GM23248 (cell line): ENCODE measurements around the gene CIRBP. TPM values are rescaled to one million over a fixed set of nuclear protein-coding genes. Genes with fewer than 3 reads are reported as not detected.

Experiments
- DNase-seq: peaks from one replicate; pipeline ENCODE4 v3.0.0-alpha.2; 2015
- H2AFZ ChIP-seq: fragments of 200-600 bp; sonication (generic); 2 replicates; pipeline ENCODE4 v1.6.1; 2016; ENCODE audit warnings: antibody characterized with exemption
- H3F3A ChIP-seq: fragments of 200-600 bp; sonication (generic); 2 replicates; pipeline ENCODE4 v1.6.1; 2016; ENCODE audit warnings: mild to moderate bottlenecking, antibody characterized with exemption, mixed run types; ENCODE audit not compliant: insufficient read depth
- H3K27ac ChIP-seq: fragments of 200-600 bp; sonication (generic); 2 replicates; pipeline ENCODE4 v1.5.1; 2016; ENCODE audit warnings: mild to moderate bottlenecking
- H3K27me3 ChIP-seq: fragments of 200-600 bp; sonication (generic); replicated peaks from 2 replicates; pipeline ENCODE4 v1.6.1; 2016; ENCODE audit warnings: mild to moderate bottlenecking; ENCODE audit not compliant: insufficient read depth
- H3K36me3 ChIP-seq: fragments of 200-600 bp; sonication (generic); 2 replicates; pipeline ENCODE4 v1.6.1; 2016; ENCODE audit warnings: low read depth, mild to moderate bottlenecking
- H3K4me1 ChIP-seq: fragments of 200-600 bp; sonication (generic); 2 replicates; pipeline ENCODE4 v1.6.1; 2016; ENCODE audit warnings: mild to moderate bottlenecking; ENCODE audit not compliant: insufficient read depth
- H3K4me2 ChIP-seq: fragments of 200-600 bp; sonication (generic); one replicate; pipeline ENCODE4 v1.6.1; 2016; ENCODE audit warnings: mild to moderate bottlenecking; ENCODE audit not compliant: unreplicated experiment
- H3K4me3 ChIP-seq: fragments of 200-600 bp; sonication (generic); 2 replicates; pipeline ENCODE4 v1.5.1; 2016; ENCODE audit warnings: mild to moderate bottlenecking
- H3K79me2 ChIP-seq: fragments of 200-600 bp; sonication (generic); 2 replicates; pipeline ENCODE4 v1.6.1; 2016; ENCODE audit warnings: mild to moderate bottlenecking; ENCODE audit not compliant: insufficient read depth
- H3K9ac ChIP-seq: fragments of 200-600 bp; sonication (generic); 2 replicates; pipeline ENCODE4 v1.6.1; 2016; ENCODE audit warnings: mild to moderate bottlenecking
- H3K9me2 ChIP-seq: fragments of 200-600 bp; sonication (generic); 2 replicates; pipeline ENCODE4 v1.6.1; 2016; ENCODE audit warnings: mixed run types, mild to moderate bottlenecking, moderate library complexity; ENCODE audit not compliant: insufficient read depth
- H3K9me3 ChIP-seq: fragments of 200-600 bp; sonication (generic); one replicate; pipeline ENCODE4 v1.6.1; 2017; ENCODE audit warnings: low read depth
- H4K20me1 ChIP-seq: fragments of 200-600 bp; sonication (generic); 2 replicates; pipeline ENCODE4 v1.6.0; 2016; ENCODE audit not compliant: insufficient read depth
- EZH2 ChIP-seq: fragments of 200-600 bp; sonication (generic); IDR thresholded peaks from 2 replicates; pipeline ENCODE4 v1.6.1; 2018; ENCODE audit warnings: antibody characterized with exemption, mild to moderate bottlenecking; ENCODE audit not compliant: insufficient read depth, poor library complexity, severe bottlenecking
- EZH2phosphoT487 ChIP-seq: fragments of 200-600 bp; sonication (generic); IDR thresholded peaks from 2 replicates; pipeline ENCODE4 v1.6.1; 2018; ENCODE audit warnings: antibody characterized with exemption, moderate library complexity, mild to moderate bottlenecking, low read depth; ENCODE audit not compliant: insufficient read depth
- WGBS, 2 experiments: methylation state at CpG; one replicate each; pipeline ENCODE4 v1.1.6; 2015 to 2017; ENCODE audit warnings: low lambda C conversion rate in 2 of 2, low coverage in 1 of 2; ENCODE audit errors: missing lambda C conversion rate in 2 of 2; 5-methylcytosine and 5-hydroxymethylcytosine counted together
- in situ Hi-C: fragments of 300-500 bp; cut with MboI; formaldehyde crosslinking; loops from 2 replicates; pipeline ENCODE4 v1.15.0; 2020
- polyA plus RNA-seq: library from polyadenylated mRNA; unstranded; fragments of >200 nt; fragmentation: Nextera tagmentation; extraction: Ambion mirVana; gene quantifications from 2 replicates; pipeline ENCODE4 v1.2.1, GENCODE V29; 2016
- total RNA-seq: library from RNA; depleted of rRNA; stranded (reverse); fragments of >200 nt; shearing (Covaris generic); gene quantifications from 2 replicates; pipeline ENCODE4 v1.2.3, GENCODE V29; 2014

CIRBP gene
- total and polyA plus RNA-seq, 2 experiments from 2014 or later = 185 to 392 TPM

GRCh38 chr19:1227304-1228054, 41.7 kb upstream of the CIRBP start:
- no peak for DNase-seq
- H4K20me1 ChIP-seq = no peaks in the 10 kb centered on the region
- 0 out of 2 replicates have a peak, but pooled peaks cover 3% of the 10 kb centered on the region for H3K36me3 ChIP-seq
- no peak overlapping the region for H3K9ac ChIP-seq
- no peak overlapping the region for H3K27ac ChIP-seq
- 0 out of 2 replicates have a peak, but pooled peaks cover under 1% of the 10 kb centered on the region for H3F3A ChIP-seq
- no peaks in the 10 kb centered on the region for H3K27me3 ChIP-seq
- no peaks in the 10 kb centered on the region for H3K9me2 ChIP-seq
- no peak overlapping the region for H3K4me3 ChIP-seq
- no peak overlapping the region for H3K4me2 ChIP-seq
- no peaks in the 10 kb centered on the region for H3K9me3 ChIP-seq
- H2AFZ ChIP-seq = no peak overlapping the region
- 89 to 93% methylated on average over 54 of the region's 56 CpGs for WGBS, 2 experiments
- H3K79me2 ChIP-seq = no peaks in the 10 kb centered on the region
- in situ Hi-C loops = no loop called here
- TF ChIP-seq EZH2 = no peak
- no peak for TF ChIP-seq EZH2phosphoT487
- no peaks in the 10 kb centered on the region for H3K4me1 ChIP-seq

GRCh38 chr19:1228161-1228957, 40.8 kb upstream of the CIRBP start:
- WGBS, 2 experiments = 97 to 98% methylated on average over 35 to 100 of the region's 100 CpGs
- no peaks in the 10 kb centered on the region for H3K27me3 ChIP-seq
- in situ Hi-C loops = no loop called here

GRCh38 chr19:1229056-1229923, 39.8 kb upstream of the CIRBP start:
- 96 to 99% methylated on average over 48 to 158 of the region's 158 CpGs for WGBS, 2 experiments
- Histone ChIP-seq H3K4me1 (no peaks in the 10 kb centered on the region), H2AFZ (no peak overlapping the region), H3K4me3 (no peak overlapping the region), H3K9me2 (no peaks in the 10 kb centered on the region), H3K4me2 (no peak overlapping the region), H3K79me2 (no peaks in the 10 kb centered on the region), H3K9me3 (no peaks in the 10 kb centered on the region), H3K27ac (no peak overlapping the region), H3K9ac (no peak overlapping the region), H3K27me3 (no peaks in the 10 kb centered on the region), H4K20me1 (no peaks in the 10 kb centered on the region), H3F3A (0 out of 2 replicates have a peak, but pooled peaks cover 5% of the 10 kb centered on the region), H3K36me3 (0 out of 2 replicates have a peak, but pooled peaks cover 3% of the 10 kb centered on the region)
- in situ Hi-C loops = no loop called here
- DNase-seq = no peak
- TF ChIP-seq EZH2phosphoT487 (no peak), EZH2 (no peak)

More at GRCh38 chr19:1228161-1228957, 40.8 kb upstream of the CIRBP start:
- Histone ChIP-seq H2AFZ (no peak overlapping the region), H3F3A (0 out of 2 replicates have a peak, but pooled peaks cover 5% of the 10 kb centered on the region), H3K9me2 (no peaks in the 10 kb centered on the region), H4K20me1 (no peaks in the 10 kb centered on the region), H3K4me2 (no peak overlapping the region), H3K9ac (no peak overlapping the region), H3K9me3 (no peaks in the 10 kb centered on the region), H3K27ac (no peak overlapping the region), H3K79me2 (no peaks in the 10 kb centered on the region), H3K36me3 (0 out of 2 replicates have a peak, but pooled peaks cover 3% of the 10 kb centered on the region), H3K4me3 (no peak overlapping the region), H3K4me1 (no peaks in the 10 kb centered on the region)
- no peak for DNase-seq
- TF ChIP-seq EZH2phosphoT487 (no peak), EZH2 (no peak)
